Activated naive CD4-positive, alpha-beta T cell treated with anti-CD3 and anti-CD28 coated beads, Interleukin-2, amount 10 ng/mL, durations not matched to agents 7 days and 5 days (primary cell): ENCODE measurements around the gene MMEL1.
"Not testable (repeated sequence)": the region's sequence is repeated elsewhere in the genome, so short reads cannot be mapped to it uniquely, and the experiment has no call there.

ENCODE experiments used
- CTCF ChIA-PET: fragments of 350-600 bp; sonication (Branson Sonifier 250); formaldehyde crosslinking; loops from one replicate; lab custom pipeline; 2021; ENCODE audit warnings: antibody characterized with exemption; lab: Charles Lee
- DNase-seq: peaks from one replicate; pipeline ENCODE4 v3.0.0-alpha.2; 2020
- H3K27ac Mint-ChIP-seq: one replicate; pipeline ENCODE4 v1.8.0; 2021; ENCODE audit warnings: mild to moderate bottlenecking, moderate library complexity, mixed read lengths
- H3K27me3 Mint-ChIP-seq: one replicate; pipeline ENCODE4 v1.8.0; 2021; ENCODE audit warnings: mild to moderate bottlenecking, mixed read lengths
- H3K36me3 Mint-ChIP-seq: one replicate; pipeline ENCODE4 v1.8.0; 2021; ENCODE audit warnings: mixed read lengths
- H3K4me1 Mint-ChIP-seq: one replicate; pipeline ENCODE4 v1.8.0; 2021; ENCODE audit warnings: mixed read lengths
- H3K4me3 Mint-ChIP-seq: one replicate; pipeline ENCODE4 v1.8.0; 2021; ENCODE audit warnings: mild to moderate bottlenecking, moderate library complexity, mixed read lengths
- H3K9me3 Mint-ChIP-seq: one replicate; pipeline ENCODE4 v1.8.0; 2021; ENCODE audit warnings: mixed read lengths

The MMEL1 gene, protein sequence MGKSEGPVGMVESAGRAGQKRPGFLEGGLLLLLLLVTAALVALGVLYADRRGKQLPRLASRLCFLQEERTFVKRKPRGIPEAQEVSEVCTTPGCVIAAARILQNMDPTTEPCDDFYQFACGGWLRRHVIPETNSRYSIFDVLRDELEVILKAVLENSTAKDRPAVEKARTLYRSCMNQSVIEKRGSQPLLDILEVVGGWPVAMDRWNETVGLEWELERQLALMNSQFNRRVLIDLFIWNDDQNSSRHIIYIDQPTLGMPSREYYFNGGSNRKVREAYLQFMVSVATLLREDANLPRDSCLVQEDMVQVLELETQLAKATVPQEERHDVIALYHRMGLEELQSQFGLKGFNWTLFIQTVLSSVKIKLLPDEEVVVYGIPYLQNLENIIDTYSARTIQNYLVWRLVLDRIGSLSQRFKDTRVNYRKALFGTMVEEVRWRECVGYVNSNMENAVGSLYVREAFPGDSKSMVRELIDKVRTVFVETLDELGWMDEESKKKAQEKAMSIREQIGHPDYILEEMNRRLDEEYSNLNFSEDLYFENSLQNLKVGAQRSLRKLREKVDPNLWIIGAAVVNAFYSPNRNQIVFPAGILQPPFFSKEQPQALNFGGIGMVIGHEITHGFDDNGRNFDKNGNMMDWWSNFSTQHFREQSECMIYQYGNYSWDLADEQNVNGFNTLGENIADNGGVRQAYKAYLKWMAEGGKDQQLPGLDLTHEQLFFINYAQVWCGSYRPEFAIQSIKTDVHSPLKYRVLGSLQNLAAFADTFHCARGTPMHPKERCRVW

DNA sequence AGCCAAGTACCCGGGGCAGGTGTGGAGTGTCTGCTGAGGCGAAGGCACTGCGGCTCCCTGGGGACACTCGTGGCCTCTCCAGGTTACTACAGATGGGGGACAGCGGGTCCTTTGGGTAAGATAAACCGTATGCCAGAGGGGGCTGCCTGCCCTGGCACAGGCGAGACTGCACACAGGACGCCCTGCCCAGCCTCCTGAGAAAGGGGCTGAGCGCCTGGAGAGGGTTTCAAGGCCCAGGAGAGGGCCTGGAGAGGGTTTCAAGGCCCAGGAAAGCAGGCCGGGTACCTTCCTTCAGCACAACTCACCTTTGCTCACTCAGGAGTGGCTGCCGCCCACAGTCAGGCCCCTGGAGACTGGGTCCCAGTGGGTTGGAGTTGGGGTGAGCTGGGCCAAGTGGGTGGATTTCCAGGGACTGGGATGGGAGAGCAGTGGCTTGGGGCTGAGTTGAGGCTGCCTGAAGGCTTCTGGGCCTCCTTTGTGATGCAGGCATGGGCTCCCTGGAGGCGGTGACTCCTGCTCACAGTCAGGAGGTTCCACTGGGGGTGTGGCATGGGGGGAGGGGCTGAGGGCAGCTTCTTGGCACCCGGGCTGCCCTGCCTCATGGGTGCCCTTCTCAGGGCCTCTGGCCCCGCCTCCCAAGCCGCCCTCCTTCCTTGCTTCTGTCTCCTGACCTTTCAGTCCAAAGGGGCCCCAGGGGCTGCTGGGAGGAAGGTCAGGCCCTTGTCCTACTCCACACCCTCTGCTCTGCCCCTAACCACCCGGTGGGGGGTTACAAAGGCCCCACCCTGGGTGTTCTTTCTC is at the start of gene MMEL1:
Gene MMEL1 (minus strand): TSS at position 456 of the 801 bp plus-strand sequence. CDS start 3,532 bp downstream, outside the sequence.
- DNase-seq, result no peak
- H3K27me3 Mint-ChIP-seq, result peaks cover 44% of the 10 kb centered on the region
- H3K4me3 Mint-ChIP-seq, result no peak within 1 kb of the TSS
- no peak within 1 kb of the TSS for H3K27ac Mint-ChIP-seq
- CTCF ChIA-PET, result no interaction called here
- peaks cover 31% of the 10 kb centered on the region for H3K9me3 Mint-ChIP-seq
- peaks cover 10% of the 10 kb centered on the region for H3K36me3 Mint-ChIP-seq
- H3K4me1 Mint-ChIP-seq, result no peaks in the 10 kb centered on the region

DNA sequence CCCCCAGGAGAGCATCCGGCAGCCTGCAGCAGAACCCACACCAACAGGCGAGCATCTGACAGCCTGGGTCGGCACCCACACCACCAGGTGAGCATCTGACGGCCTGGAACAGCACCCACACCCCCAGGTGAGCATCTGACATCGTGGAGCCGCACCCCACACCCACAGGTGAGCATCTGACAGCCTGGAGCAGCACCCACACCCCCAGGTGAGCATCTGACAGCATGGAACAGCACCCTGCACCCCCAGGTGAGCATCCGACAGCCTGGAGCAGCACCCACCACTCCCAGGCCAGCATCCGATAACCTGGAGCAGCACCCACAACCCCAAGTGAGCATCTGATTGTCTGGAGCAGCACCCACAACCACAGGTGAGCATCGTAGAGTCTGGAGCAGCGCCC is 43.9 kb upstream of the MMEL1 start:
- DNase-seq, CTCF ChIA-PET: not testable (repeated sequence)

DNA sequence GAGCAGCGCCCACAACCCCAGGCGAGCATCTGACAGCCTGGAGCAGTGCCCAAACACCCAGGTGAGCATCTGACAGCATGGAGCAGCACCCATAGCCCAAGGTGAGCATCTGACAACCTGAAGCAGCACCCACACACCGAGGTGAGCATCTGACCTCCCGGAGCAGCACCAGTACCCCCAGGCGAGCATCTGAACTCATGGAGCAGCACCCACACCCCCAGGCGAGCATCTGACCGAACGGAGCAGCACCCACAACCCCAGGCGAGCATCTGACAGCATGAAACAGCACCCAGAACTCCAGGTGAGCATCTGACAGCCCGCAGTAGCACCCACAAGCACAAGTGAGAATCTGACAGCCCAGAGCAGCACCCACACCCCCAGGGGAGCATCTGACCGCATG is 38.8 kb upstream of the MMEL1 start:
- CTCF ChIA-PET, H3K4me3 Mint-ChIP-seq, H3K27ac Mint-ChIP-seq, H3K27me3 Mint-ChIP-seq, H3K9me3 Mint-ChIP-seq, H3K36me3 Mint-ChIP-seq, H3K4me1 Mint-ChIP-seq, DNase-seq: not testable (repeated sequence)

More for the DNA sequence above, 43.9 kb upstream of the MMEL1 start:
- not testable (repeated sequence) for H3K4me3 Mint-ChIP-seq, H3K9me3 Mint-ChIP-seq, H3K4me1 Mint-ChIP-seq, H3K27me3 Mint-ChIP-seq, H3K36me3 Mint-ChIP-seq, H3K27ac Mint-ChIP-seq

DNA sequence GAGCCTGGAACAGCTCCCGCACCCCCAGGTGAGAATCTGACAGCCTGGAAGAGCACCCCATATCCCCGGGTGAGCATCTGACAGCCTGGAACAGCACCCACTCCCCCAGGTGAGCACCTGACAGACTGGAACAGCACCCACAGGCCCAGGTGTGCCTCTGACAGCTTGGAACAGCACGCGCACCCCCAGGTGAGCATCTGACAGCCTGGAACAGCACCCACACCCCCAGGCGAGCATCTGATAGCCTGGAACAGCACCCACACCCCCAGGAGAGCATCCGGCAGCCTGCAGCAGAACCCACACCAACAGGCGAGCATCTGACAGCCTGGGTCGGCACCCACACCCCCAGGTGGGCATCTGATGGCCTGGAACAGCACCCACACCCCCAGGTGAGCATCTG is 27.0 kb upstream of the MMEL1 start:
- DNase-seq, result peak; percentile 15
- peaks cover 11% of the 10 kb centered on the region for H3K27me3 Mint-ChIP-seq
- CTCF ChIA-PET, H3K27ac Mint-ChIP-seq, H3K4me1 Mint-ChIP-seq, H3K36me3 Mint-ChIP-seq, H3K9me3 Mint-ChIP-seq, H3K4me3 Mint-ChIP-seq: not testable (repeated sequence)

DNA sequence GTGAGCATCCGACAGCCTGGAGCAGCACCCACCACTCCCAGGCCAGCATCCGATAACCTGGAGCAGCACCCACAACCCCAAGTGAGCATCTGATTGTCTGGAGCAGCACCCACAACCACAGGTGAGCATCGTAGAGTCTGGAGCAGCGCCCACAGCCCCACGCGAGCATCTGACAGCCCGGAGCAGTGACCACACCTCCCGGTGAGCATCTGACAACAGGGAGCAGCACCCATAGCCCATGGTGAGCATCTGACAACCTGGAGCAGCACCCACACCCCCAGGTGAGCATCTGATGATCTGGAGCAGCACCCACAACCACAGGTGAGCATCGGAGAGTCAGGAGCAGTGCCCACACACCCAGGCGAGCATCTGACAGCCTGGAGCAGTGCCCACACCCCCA is 25.1 kb upstream of the MMEL1 start:
- DNase-seq, H3K27ac Mint-ChIP-seq, CTCF ChIA-PET, H3K4me3 Mint-ChIP-seq, H3K4me1 Mint-ChIP-seq, H3K9me3 Mint-ChIP-seq, H3K36me3 Mint-ChIP-seq: not testable (repeated sequence)
- H3K27me3 Mint-ChIP-seq, result peaks cover 30% of the 10 kb centered on the region

DNA sequence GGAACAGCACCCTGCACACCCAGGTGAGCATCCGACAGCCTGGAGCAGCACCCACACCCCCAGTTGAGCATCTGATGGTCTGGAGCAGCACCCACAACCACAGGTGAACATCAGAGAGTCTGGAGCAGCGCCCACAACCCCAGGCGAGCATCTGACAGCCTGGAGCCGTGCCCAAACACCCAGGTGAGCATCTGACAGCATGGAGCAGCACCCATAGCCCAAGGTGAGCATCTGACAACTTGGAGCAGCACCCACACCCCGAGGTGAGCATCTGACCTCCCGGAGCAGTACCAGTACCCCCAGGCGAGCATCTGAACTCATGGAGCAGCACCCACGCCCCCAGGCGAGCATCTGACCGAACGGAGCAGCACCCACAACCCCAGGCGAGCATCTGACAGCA is 24.3 kb upstream of the MMEL1 start:
- H3K4me1 Mint-ChIP-seq, DNase-seq, H3K27ac Mint-ChIP-seq, CTCF ChIA-PET, H3K4me3 Mint-ChIP-seq, H3K36me3 Mint-ChIP-seq, H3K9me3 Mint-ChIP-seq: not testable (repeated sequence)
- H3K27me3 Mint-ChIP-seq, result peaks cover 38% of the 10 kb centered on the region

DNA sequence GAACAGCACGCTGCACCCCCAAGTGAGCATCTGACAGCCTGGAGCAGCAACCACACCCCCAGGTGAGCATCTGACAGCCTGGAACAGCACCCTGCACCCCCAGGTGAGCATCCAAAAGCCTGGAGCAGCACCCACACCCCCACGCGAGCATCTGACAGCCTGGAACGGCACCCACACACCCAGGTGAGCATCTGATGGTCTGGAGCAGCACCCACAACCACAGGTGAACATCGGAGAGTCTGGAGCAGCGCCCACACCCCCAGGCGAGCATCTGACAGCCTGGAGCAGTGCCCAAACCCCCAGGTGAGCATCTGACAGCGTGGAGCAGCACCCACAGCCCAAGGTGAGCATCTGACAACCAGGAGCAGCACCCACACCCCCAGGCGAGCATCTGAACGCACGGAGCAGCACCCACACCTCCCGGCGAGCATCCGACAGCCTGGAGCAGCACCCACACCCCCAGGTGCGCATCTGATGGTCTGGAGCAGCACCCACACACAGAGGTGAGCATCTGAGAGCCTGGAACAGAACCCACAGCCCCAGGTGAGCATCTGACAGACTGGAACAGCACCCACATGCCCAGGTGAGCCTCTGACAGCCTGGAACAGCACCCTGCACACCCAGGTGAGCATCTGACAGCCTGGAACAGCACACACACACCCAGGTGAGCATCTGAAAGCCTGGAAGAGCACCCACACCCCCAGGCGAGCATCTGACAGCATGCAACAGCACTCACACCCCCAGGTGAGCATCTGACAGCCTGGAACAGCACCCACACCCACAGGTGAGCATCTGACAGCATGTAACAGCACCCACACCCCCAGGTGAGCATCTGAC is 23.0 kb upstream of the MMEL1 start:
- H3K4me3 Mint-ChIP-seq, H3K9me3 Mint-ChIP-seq, H3K36me3 Mint-ChIP-seq, H3K27ac Mint-ChIP-seq, CTCF ChIA-PET, H3K4me1 Mint-ChIP-seq: not testable (repeated sequence)
- H3K27me3 Mint-ChIP-seq, result peaks cover 49% of the 10 kb centered on the region
- DNase-seq, result peak; percentile 29

DNA sequence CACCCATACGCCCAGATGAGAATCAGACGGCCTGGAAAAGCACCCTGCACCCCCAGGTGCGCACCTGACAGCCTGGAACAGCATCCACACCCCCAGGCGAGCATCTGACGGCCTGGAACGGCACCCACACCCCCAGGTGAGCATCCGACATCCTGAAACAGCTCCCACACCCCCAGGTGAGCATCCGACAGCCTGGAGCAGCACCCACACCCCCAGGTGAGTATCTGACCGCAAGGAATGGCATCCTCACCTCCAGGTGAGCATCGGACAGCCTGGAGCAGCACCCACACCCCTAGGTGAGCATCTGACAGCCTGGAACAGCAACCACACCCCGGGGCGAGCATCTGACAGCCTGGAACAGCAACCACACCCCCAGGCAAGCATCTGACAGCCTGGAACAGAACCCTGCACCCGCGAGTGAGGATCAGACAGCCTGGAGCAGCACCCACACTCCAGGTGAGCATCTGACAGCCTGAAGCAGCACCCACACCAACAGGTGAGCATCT is 21.7 kb upstream of the MMEL1 start:
- DNase-seq, result peak; percentile 35
- H3K9me3 Mint-ChIP-seq, H3K27ac Mint-ChIP-seq, H3K4me3 Mint-ChIP-seq, CTCF ChIA-PET, H3K36me3 Mint-ChIP-seq, H3K4me1 Mint-ChIP-seq: not testable (repeated sequence)
- H3K27me3 Mint-ChIP-seq, result peaks cover 55% of the 10 kb centered on the region

DNA sequence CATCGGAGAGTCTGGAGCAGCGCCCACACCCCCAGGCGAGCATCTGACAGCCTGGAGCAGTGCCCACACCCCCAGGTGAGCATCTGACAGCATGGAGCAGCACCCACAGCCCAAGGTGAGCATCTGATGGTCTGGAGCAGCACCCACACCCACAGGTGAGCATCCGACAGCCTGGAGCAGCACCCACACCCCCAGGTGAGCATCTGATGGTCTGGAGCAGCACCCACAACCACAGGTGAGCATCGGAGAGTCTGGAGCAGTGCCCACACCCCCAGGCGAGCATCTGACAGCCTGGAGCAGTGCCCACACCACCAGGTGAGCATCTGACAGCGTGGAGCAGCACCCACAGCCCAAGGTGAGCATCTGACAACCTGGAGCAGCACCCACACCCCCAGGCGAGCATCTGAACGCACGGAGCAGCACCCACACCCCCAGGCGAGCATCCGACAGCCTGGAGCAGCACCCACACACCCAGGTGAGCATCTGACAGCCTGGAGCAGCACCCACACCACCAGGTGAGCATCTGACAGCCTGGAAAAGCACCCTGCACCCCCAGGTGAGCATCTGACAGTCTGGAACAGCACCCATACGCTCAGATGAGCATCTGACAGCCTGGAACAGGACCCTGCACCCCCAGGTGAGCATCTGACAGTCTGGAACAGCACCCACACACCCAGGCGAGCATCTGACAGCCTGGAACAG is 21.1 kb upstream of the MMEL1 start:
- H3K9me3 Mint-ChIP-seq, H3K4me3 Mint-ChIP-seq, H3K27ac Mint-ChIP-seq, CTCF ChIA-PET, H3K4me1 Mint-ChIP-seq, H3K36me3 Mint-ChIP-seq: not testable (repeated sequence)
- peaks cover 55% of the 10 kb centered on the region for H3K27me3 Mint-ChIP-seq
- DNase-seq, result peak; percentile 59

DNA sequence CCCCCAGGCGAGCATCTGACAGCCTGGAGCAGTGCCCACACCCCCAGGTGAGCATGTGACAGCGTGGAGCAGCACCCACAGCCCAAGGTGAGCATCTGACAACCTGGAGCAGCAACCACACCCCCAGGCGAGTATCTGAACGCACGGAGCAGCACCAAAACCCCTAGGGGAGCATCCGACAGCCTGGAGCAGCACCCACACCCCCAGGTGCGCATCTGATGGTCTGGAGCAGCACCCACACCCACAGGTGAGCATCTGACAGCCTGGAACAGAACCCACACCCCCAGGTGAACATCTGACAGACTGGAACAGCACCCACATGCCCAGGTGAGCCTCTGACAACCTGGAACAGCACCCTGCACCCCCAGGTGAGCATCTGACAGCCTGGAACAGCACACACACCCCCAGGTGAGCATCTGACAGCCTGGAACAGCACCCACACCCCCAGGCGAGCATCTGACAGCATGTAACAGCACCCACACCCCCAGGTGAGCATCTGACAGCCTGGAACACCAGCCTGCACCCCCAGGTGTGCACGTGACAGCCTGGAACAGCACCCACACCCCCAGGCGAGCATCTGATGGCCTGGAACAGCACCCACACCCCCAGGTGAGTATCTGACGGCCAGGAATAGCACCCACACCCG is 20.2 kb upstream of the MMEL1 start:
- H3K4me3 Mint-ChIP-seq, CTCF ChIA-PET, H3K9me3 Mint-ChIP-seq, H3K4me1 Mint-ChIP-seq, H3K27ac Mint-ChIP-seq, H3K36me3 Mint-ChIP-seq: not testable (repeated sequence)
- DNase-seq, result peak; percentile 44
- H3K27me3 Mint-ChIP-seq, result peaks cover 55% of the 10 kb centered on the region

DNA sequence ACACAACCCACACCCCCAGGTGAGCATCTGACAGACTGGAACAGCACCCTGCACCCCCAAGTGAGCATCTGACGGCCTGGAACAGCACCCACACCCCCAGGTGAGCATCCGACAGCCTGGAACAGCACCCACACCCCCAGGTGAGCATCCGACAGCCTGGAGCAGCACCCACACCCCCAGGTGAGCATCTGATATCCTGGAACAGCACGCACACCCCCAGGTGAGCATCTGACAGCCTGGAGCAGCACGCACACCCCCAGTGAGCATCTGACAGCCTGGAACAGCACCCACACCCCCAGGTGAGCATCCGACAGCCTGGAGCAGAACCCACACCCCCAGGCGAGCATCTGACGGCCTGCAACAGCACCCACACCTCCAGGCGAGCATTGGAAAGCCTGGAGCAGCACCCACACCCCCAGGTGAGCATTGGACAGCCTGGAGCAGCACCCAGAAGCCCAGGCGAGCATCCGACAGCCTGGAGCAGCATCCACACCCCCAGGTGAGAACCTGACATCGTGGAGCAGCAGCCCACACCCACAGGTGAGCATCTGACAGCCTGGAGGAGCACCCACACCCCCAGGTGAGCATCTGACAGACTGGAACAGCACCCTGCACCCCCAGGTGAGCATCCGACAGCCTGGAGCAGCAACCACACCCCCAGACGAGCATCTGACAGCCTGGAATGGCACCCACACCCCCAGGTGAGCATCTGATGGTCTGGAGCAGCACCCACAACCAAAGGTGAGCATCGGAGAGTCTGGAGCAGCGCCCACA is 19.5 kb upstream of the MMEL1 start:
- H3K4me3 Mint-ChIP-seq, CTCF ChIA-PET, H3K9me3 Mint-ChIP-seq, H3K27ac Mint-ChIP-seq, H3K36me3 Mint-ChIP-seq, H3K4me1 Mint-ChIP-seq: not testable (repeated sequence)
- DNase-seq, result peak; percentile 29
- H3K27me3 Mint-ChIP-seq, result peaks cover 55% of the 10 kb centered on the region

DNA sequence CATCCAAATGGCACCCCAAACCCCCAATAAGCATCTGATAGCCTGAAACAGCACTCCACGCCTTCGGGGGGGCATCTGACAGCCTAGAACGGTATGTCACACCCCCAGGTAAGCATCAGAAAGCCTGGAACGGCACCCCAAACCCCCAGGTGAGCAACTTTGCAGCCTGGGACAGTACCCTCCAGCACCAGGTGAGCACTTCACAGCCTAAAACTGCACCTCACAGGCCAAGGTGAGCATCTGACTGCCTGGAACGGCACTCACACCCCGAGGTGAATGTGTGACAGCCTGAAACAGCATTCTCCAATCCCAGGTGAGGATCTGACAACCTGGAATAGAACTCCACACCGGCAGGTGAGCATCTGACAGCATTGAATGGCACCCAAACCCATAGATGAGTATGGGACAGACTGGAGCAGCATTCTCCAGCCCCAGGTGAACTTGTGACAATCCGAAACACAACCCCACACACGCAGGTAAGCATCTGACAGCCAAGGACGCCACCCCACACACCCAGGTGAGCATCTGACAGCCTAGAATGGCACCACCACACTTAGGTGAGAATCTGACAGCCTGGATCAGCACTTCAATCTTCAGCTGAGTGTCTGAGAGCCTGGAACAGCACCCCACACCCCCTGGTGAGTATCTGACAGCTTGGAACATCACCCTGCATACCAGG is 18.3 kb upstream of the MMEL1 start:
- no peak overlapping the region for H3K4me3 Mint-ChIP-seq
- DNase-seq, result peak; percentile 2
- CTCF ChIA-PET, result no interaction called here

More for the DNA sequence above, 18.3 kb upstream of the MMEL1 start:
- Mint-ChIP-seq H3K27ac (no peak overlapping the region), H3K4me1 (no peaks in the 10 kb centered on the region), H3K9me3 (peaks cover 15% of the 10 kb centered on the region), H3K27me3 (peaks cover 55% of the 10 kb centered on the region), H3K36me3 (peaks cover 8% of the 10 kb centered on the region)
